Pancreas (tissue), 10 donors: ENCODE measurements around the gene COQ10B. TPM values are rescaled to one million over a fixed set of nuclear protein-coding genes. Genes with fewer than 3 reads are reported as not detected.

Source experiments
- ATAC-seq, 4 donors: fragments of 200-7000 bp; cut with Tn5 transposase; one replicate each; pipeline versions ENCODE4 v1.8.0 to v1.9.1; 2020; ENCODE audit warnings: mild to moderate bottlenecking in 4 of 4, moderate library complexity in 4 of 4
- DNase-seq, 6 donors: peaks; one replicate each; pipeline ENCODE4 v3.0.0-alpha.2; 2020
- FAIRE-seq: peaks from 2 replicates; lab custom pipeline; 2012; peaks lifted over from hg19 to GRCh38; lab: Jason Lieb, UNC
- H3K27ac ChIP-seq, 4 donors: fragments of 200-600 bp; sonication (generic); 1 replicate in 3 of 4; 2 replicates in 1 of 4; pipeline versions ENCODE4 v1.5.0 to v1.8.0; 2020
- H3K27me3 ChIP-seq, 4 donors: fragments of 200-600 bp; one replicate each; pipeline ENCODE4 v1.8.0; 2021
- H3K36me3 ChIP-seq, 3 donors: fragments of 200-600 bp; sonication (generic) in 1 of 3; one replicate each; pipeline versions ENCODE4 v1.5.0 to v1.8.0; 2020 to 2021
- H3K4me1 ChIP-seq, 3 donors: fragments of 200-600 bp; one replicate each; pipeline ENCODE4 v1.8.0; 2021
- H3K4me3 ChIP-seq, 4 donors: fragments of 200-600 bp; sonication (generic) in 2 of 4; one replicate each; pipeline versions ENCODE4 v1.5.0 to v1.8.0; 2020 to 2021
- H3K9me3 ChIP-seq, 4 donors: fragments of 200-600 bp; one replicate each; pipeline ENCODE4 v1.8.0; 2021
- WGBS, 2 donors: extraction: QIAGEN DNeasy Blood & Tissue Kit; methylation state at CpG; one replicate each; pipeline ENCODE4 v1.1.7; 2013; 5-methylcytosine and 5-hydroxymethylcytosine counted together
- intact Hi-C, 3 donors: fragments of 100-400 bp; cut with DNase I; formaldehyde crosslinking; loops; one replicate each; pipeline versions ENCODE4 v1.11.1 to v1.14.2; 2022
- polyA plus RNA-seq, 2 donors: library from polyadenylated mRNA; stranded (reverse); fragments of 200-250 nt; gene quantifications; one replicate each; pipeline ENCODE4 v1.2.3, GENCODE V29; 2013
- total RNA-seq, 6 donors: library from RNA; stranded (reverse); fragmentation: NEBNext Ultra II Directional in 4 of 6; extraction: Animal tissue kit (Norgen Biotek cat#: 25700) in 4 of 6; gene quantifications; one replicate each; pipeline versions ENCODE4 v1.2.1 to v1.2.4, GENCODE V29; 2021 to 2023
- TF ChIP-seq, protein P1 (sequence below), 4 donors: fragments of 200-600 bp; sonication (generic) in 3 of 4; IDR thresholded peaks; one replicate each; pipeline versions ENCODE4 v1.5.0 to v1.8.0; 2021; ENCODE audit warnings: antibody characterized with exemption in 4 of 4
- donor health status: healthy with polysubstance abuse.
- donor health status: DM: no; HTN: no; CAD: no; lungs with moderate emphysema.
- donor health status: DM: no; HTN: no; CAD: no.
- donor health status: control.
- donor health status: control.
- donor health status: Bipolar disorder and iron deficiency.
- donor health status: DM: yes; HTN: yes; CAD: no.
- donor health status: DM: no; HTN: no; CAD: no.
- donor health status: DM: no; HTN: no; CAD: no.
- donor health status: DM: yes; HTN: yes; CAD: no.

COQ10B gene
- total and polyA plus RNA-seq, 8 donors: 5.7 to 10.8 (median 9.7) TPM

DNA sequence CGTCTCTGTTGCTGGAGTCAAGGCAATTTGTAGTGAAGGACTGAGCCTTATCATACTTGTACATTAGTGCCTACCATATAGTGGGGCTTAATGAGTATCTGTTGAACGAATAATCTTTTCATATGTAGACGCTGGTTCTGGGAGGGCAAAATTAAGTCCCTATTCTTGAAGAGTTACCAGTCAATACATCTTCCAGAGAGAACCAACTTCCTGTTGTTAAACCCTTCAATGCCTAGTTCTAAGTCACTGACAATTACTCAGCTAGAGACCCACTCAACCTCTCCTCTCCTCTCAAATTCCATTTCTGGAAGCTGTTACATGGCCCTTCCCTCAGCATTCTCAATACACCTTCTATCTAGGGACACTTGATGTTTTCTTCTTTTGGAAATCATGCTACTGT, 61.4 kb downstream of the COQ10B start:
- peaks cover 0 to 14% (median 7%) of the 10 kb centered on the region in 3 donors for H3K4me1 ChIP-seq
- H3K27ac ChIP-seq: peak overlapping the region; percentile 84 to 98 (median 91)
- H3K4me3 ChIP-seq: peak overlapping the region in 2 of 4 donors; percentile 82
- no peak for DNase-seq
- TF ChIP-seq, protein P1, sequence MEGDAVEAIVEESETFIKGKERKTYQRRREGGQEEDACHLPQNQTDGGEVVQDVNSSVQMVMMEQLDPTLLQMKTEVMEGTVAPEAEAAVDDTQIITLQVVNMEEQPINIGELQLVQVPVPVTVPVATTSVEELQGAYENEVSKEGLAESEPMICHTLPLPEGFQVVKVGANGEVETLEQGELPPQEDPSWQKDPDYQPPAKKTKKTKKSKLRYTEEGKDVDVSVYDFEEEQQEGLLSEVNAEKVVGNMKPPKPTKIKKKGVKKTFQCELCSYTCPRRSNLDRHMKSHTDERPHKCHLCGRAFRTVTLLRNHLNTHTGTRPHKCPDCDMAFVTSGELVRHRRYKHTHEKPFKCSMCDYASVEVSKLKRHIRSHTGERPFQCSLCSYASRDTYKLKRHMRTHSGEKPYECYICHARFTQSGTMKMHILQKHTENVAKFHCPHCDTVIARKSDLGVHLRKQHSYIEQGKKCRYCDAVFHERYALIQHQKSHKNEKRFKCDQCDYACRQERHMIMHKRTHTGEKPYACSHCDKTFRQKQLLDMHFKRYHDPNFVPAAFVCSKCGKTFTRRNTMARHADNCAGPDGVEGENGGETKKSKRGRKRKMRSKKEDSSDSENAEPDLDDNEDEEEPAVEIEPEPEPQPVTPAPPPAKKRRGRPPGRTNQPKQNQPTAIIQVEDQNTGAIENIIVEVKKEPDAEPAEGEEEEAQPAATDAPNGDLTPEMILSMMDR (IDR thresholded peaks at IDR 0.05): no peak
- no peaks in the 10 kb centered on the region for H3K27me3 ChIP-seq
- H3K36me3 ChIP-seq: no peaks in the 10 kb centered on the region
- H3K9me3 ChIP-seq: no peaks in the 10 kb centered on the region
- no peak for ATAC-seq
- no peak for FAIRE-seq
- WGBS, 2 donors: 62 to 71% methylated on average over 3 of the region's 3 CpGs
- intact Hi-C loops: no loop called here

DNA sequence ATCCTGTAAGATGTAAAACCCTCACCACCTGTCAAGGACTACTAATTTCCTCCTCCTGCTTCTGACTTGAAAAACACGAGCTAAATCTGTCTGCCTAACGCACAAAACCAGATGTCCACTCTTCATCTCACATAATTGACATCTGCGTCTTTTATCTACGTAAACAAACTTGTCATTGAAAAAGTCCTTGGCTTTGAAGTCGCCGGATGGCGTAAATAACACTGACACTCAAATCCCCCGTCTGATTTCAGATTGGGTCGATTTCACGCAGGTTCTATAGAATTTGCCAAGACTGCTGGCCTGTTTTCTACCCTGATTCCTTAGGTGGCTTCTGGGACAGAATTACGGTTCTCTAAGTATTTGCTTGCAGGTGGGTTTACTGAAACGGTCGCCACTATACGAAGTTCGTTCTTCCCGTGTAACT, 62.0 kb downstream of the COQ10B start:
- DNase-seq (no peak), FAIRE-seq (no peak)

DNA sequence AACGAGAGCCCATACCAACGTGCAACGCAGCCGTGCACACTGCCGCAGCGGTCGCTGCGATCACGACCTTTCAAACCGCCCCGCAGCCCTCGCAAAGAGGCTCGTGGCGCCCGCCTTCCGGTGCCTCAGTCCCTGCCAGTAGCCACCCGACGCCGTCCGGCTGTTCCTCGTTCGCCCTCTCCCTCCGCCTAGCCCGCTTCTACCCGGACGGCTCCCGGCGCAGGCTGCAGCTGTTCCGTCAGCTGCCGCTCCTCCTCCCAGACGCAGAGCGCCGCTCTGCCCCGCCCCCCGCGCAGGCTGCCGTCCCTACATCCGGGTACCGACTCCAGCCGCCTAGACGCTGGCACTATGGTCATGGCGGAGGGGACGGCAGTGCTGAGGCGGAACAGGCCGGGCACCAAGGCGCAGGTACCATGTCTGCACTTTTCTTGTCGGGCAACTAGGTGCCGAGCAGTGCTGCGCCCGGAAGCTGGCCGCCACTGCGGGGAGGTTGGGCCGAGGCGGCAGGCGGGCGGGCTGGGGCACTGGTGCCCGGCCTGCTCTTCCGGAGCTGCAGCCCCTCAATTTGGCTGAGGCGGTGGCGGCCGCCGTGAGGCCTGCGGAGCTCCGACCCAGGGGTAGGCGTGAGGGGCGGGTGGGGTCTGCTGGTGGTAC, 62.5 kb downstream of the COQ10B start, which contains the start of gene MOB4:
TSS of gene MOB4 (plus strand) at position 328 of the 654 bp plus-strand sequence. CDS start at position 349, 21 bp downstream.
- no peak for FAIRE-seq
- Histone ChIP-seq H3K27ac (peak within 1 kb of the TSS; percentile 84 to 98 (median 91)), H3K27me3 (no peaks in the 10 kb centered on the region), H3K9me3 (no peaks in the 10 kb centered on the region), H3K4me3 (peak within 1 kb of the TSS; percentile 58 to 82 (median 82)), H3K4me1 (peaks cover 0 to 14% (median 7%) of the 10 kb centered on the region in 3 donors), H3K36me3 (no peaks in the 10 kb centered on the region)
- WGBS, 2 donors: 0 to 1% methylated on average over 64 to 66 of the region's 66 CpGs
- intact Hi-C loops: no loop called here
- TF ChIP-seq, protein P1 (IDR thresholded peaks at IDR 0.05): no peak
- ATAC-seq: peak; percentile 97 to 99 (median 98)
- peak; percentile 95 to 98 (median 97) for DNase-seq

More for the DNA sequence above, 62.0 kb downstream of the COQ10B start:
- Histone ChIP-seq H3K36me3 (no peaks in the 10 kb centered on the region), H3K27ac (peak overlapping the region; percentile 84 to 98 (median 91)), H3K27me3 (no peaks in the 10 kb centered on the region), H3K4me3 (peak overlapping the region; percentile 58 to 82 (median 82)), H3K9me3 (no peaks in the 10 kb centered on the region), H3K4me1 (peaks cover 0 to 14% (median 7%) of the 10 kb centered on the region in 3 donors)
- peak in 3 of 4 donors; percentile 0 to 21 (median 14) for ATAC-seq
- TF ChIP-seq, protein P1 (IDR thresholded peaks at IDR 0.05): no peak
- intact Hi-C loops: no loop called here
- WGBS, 2 donors: 0% methylated on average over 16 of the region's 16 CpGs

DNA sequence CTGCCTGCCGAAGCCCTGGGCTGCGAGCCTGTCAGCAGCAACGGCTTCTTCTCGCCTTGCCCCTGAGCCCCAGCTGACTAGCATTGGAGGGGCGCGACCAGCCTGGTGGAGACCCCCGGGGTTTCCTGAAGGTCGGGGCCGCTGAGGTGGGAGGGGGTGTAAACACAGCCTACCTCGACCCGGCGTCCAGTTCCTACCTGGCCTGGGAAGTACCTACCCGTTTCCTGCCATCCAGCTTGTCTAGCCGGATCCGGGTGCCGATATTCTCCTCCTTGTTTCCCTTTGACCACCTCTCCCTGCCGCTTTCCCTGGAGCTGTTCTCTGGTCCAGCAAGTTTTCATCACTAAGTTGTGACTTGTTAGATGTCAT, 63.0 kb downstream of the COQ10B start:
- Histone ChIP-seq H3K27ac (peak overlapping the region; percentile 84 to 98 (median 91)), H3K4me3 (peak overlapping the region; percentile 58 to 82 (median 82)), H3K4me1 (peaks cover 0 to 14% (median 7%) of the 10 kb centered on the region in 3 donors), H3K9me3 (no peaks in the 10 kb centered on the region), H3K27me3 (no peaks in the 10 kb centered on the region), H3K36me3 (no peaks in the 10 kb centered on the region)
- FAIRE-seq (no peak), DNase-seq (peak in 3 of 6 donors; percentile 29 to 87 (median 46)), ATAC-seq (peak; percentile 35 to 57 (median 42))
- WGBS, 2 donors: 1% methylated on average over 17 of the region's 17 CpGs
- intact Hi-C loops: no loop called here
- TF ChIP-seq, protein P1 (IDR thresholded peaks at IDR 0.05): no peak

DNA sequence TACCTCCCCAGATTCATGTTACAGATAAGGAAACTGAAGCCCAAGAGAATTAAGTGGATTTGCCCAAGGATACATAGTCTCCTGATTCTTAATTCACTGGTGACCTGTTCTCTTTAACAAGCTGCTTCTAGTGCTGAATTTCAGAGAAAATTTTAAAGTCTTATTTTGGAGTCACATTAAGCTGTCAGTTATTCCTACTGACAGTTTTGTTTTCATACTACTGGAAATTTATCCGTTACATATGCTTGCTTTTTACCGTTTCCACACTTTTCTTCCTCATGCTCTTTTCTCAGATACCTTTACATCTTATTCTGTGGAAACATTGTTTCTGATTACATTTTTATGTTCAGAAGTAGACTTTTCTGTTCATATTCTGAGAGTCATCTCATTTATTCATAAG, 63.8 kb downstream of the COQ10B start:
- 11 to 15% methylated on average over 2 of the region's 2 CpGs for WGBS, 2 donors
- Histone ChIP-seq H3K9me3 (no peaks in the 10 kb centered on the region), H3K27ac (no peak overlapping the region), H3K27me3 (no peaks in the 10 kb centered on the region), H3K4me1 (peaks cover 0 to 14% (median 7%) of the 10 kb centered on the region in 3 donors), H3K36me3 (no peaks in the 10 kb centered on the region), H3K4me3 (peak overlapping the region; percentile 58 to 82 (median 82))
- ATAC-seq (no peak), FAIRE-seq (no peak), DNase-seq (no peak)
- intact Hi-C loops: no loop called here
- TF ChIP-seq, protein P1 (IDR thresholded peaks at IDR 0.05): no peak
